Measurements from ENCODE around the gene C12orf54.
A peak's percentile ranks its signal among the peaks of the same experiment; 100 is the strongest.
"Not testable (repeated sequence)": the region's sequence is repeated elsewhere in the genome, so short reads cannot be mapped to it uniquely, and the experiment has no call there.

C12orf54 gene

DNA sequence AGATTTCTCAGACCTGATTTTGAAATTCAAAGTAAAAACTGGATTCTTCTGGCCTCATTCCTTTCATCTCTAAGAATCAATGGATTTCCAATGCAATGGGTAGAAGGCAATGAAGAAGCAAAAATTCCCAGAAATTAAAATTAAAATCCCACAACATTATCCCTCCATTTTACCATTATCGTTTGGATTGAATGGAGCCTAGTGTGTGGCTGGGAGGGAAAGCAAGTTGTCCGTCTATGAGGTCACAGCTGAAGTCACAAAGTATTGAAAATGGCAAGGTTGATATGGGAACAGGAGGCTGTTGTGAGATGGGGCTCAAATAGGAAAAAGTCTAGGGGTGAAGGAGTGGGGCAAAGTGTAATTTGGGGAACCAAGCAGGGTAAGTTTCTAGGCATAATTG is at the start of gene C12orf54:
Gene C12orf54 (plus strand): TSS at position 301 of the 400 bp plus-strand sequence. CDS start 799 bp downstream, outside the sequence.
- TF ChIP-seq, protein P1, sequence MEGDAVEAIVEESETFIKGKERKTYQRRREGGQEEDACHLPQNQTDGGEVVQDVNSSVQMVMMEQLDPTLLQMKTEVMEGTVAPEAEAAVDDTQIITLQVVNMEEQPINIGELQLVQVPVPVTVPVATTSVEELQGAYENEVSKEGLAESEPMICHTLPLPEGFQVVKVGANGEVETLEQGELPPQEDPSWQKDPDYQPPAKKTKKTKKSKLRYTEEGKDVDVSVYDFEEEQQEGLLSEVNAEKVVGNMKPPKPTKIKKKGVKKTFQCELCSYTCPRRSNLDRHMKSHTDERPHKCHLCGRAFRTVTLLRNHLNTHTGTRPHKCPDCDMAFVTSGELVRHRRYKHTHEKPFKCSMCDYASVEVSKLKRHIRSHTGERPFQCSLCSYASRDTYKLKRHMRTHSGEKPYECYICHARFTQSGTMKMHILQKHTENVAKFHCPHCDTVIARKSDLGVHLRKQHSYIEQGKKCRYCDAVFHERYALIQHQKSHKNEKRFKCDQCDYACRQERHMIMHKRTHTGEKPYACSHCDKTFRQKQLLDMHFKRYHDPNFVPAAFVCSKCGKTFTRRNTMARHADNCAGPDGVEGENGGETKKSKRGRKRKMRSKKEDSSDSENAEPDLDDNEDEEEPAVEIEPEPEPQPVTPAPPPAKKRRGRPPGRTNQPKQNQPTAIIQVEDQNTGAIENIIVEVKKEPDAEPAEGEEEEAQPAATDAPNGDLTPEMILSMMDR (IDR thresholded peaks at IDR 0.05; ENCODE audit: insufficient read depth, low read depth, low read length, missing control alignments): no peak
- no peak for DNase-seq (ENCODE audit: low read depth)
- H3K4me3 ChIP-seq (ENCODE audit: low read length): no peak within 1 kb of the TSS

DNA sequence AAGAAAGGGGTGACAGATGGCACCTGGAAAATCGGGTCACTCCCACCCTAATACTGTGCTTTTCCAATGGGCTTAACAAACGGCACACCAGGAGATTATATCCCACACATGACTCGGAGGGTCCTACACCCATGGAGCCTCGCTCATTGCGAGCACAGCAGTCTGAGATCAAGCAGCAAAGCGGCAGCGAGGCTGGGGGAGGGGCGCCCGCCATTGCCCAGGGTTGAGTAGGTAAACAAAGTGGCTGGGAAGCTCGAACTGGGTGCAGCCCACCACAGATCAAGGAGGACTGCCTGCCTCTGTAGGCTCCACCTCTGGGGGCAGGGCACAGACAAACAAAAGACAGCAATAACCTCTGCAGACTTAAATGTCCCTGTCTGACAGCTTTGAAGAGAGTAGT is 48.3 kb upstream of the C12orf54 start:
- H3K4me3 ChIP-seq (ENCODE audit: low read length); DNase-seq (ENCODE audit: low read depth): not testable (repeated sequence)

DNA sequence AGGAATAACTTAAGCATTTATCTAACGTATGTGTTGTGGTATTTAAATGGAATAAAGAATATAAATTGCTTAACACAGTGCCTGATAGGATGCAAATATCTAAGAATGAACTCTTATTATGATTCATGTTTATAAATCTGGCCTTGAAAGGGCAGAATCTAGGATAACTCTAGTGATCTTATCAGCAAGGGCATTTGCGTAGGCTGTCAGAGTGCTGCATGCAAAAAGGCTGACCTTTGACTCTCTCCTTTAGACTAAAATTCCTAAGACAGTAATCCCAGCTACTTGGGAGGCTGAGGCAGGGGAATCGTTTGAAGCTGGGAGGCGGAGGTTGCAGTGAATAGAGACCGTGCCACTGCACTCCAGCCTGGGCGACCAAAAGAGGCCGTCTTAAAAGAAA is 41.2 kb upstream of the C12orf54 start:
- TF ChIP-seq, protein P1 (IDR thresholded peaks at IDR 0.05; ENCODE audit: insufficient read depth, low read depth, low read length, missing control alignments): no peak
- no peak overlapping the region for H3K4me3 ChIP-seq (ENCODE audit: low read length)
- DNase-seq (ENCODE audit: low read depth): no peak

DNA sequence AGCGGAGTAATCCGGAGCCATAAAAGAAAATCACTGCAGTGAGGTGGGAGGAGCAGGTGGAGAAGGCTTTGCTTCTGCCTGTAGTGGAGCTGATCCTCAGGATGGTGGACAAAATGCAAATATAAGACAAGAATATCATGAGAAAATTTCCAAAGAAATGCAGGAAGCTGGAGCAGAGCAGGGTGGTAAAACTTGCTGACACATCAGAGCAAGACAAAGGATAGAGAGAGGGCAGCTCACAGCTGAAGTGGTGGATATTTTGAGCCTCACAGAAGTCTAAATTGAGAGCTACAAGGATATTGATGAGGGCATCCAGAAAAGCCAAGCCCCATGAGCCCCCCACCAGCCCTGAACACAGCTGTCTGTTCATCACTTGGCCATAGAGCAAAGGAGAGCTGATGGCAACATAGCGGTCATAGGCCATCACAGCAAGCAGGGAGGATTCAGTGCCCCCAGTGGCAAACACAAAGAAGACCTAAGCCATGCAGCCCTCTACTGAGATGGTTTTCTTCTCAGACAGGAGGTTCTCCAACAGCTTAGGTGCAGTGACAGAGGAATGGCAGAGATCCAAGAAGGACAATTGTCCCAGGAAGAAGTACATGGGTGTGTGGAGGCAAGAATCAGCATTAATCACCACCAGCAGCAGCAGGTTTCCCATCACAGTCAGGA is 40.0 kb upstream of the C12orf54 start:
- TF ChIP-seq, protein P1 (IDR thresholded peaks at IDR 0.05; ENCODE audit: insufficient read depth, low read depth, low read length, missing control alignments): no peak
- peak; percentile 32 for DNase-seq (ENCODE audit: low read depth)
- H3K4me3 ChIP-seq (ENCODE audit: low read length): no peak overlapping the region

DNA sequence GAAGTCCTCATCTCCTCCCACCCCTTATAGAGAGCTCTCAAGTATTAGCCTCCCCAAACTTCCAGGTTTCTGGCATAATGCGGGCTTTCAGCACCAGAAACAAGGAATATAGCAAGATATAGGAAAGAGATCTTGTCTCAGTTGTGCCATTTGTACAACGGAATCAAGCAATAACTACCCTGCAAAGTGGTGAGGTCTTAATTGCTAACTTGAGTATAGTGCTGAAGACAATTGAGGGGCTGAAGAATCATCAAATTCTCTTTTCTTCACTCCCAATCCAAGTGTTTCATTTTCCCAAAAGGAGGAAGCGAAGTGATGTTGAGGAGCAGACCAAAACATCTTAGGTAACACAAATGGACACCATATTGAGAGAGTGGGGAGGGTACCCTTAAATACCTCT is 36.8 kb upstream of the C12orf54 start:
- no peak overlapping the region for H3K4me3 ChIP-seq (ENCODE audit: low read length)
- TF ChIP-seq, protein P1 (IDR thresholded peaks at IDR 0.05; ENCODE audit: insufficient read depth, low read depth, low read length, missing control alignments): no peak
- DNase-seq (ENCODE audit: low read depth): no peak

DNA sequence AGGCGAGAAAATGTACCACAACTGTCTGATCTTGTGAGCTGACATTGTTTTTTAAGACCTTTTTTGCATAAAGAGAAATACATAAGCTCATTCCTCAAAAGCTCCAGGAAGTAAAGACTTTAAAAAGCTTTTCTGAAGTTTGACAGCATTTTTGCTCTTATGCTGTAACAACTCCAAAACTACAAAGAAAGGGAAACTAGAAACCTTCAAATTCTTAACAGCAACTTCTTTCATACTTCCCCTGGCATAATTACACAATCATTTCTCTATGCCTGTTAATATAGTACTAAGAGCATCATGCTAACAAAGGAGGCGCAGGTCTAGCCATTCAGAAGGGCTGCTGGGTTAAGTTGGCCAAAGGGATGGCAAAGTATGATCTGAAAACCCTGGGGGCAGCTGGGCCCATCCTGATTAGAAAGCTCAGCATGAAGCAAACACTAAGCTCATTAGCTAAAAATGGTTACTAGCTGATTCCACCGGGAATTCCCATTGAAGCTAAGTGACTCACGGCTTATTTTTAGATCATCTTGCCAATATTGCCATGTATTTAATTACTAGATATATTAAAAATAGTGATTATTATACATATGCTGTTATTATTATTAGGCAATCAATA is 36.0 kb upstream of the C12orf54 start:
- TF ChIP-seq, protein P1 (IDR thresholded peaks at IDR 0.05; ENCODE audit: insufficient read depth, low read depth, low read length, missing control alignments): no peak
- no peak overlapping the region for H3K4me3 ChIP-seq (ENCODE audit: low read length)
- DNase-seq (ENCODE audit: low read depth): peak; percentile 44

DNA sequence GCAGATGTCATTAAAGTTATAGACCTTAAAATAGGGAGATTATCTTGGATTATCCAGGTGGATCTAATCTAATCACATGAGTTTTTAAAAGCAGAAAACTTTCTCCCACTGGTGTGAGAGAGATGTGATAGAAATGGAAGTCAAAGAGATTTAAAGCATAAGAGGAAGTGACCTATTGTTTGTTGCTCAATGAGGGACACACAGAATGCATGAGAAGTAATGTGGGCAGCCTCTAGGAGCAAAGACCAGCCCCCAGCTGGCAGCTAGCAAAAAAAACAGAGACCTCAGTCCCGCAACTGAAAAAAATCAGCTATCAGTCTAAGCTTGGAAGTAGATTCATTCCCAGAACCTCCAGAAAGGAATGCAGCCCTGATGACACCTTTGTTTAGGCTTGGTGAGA is 34.5 kb upstream of the C12orf54 start:
- TF ChIP-seq, protein P1 (IDR thresholded peaks at IDR 0.05; ENCODE audit: insufficient read depth, low read depth, low read length, missing control alignments): no peak
- DNase-seq (ENCODE audit: low read depth): no peak
- no peak overlapping the region for H3K4me3 ChIP-seq (ENCODE audit: low read length)

Data from epithelial cell of esophagus (primary cell).